H1 (cell line): ENCODE measurements around the gene SNAPIN. TPM values are rescaled to one million over a fixed set of nuclear protein-coding genes. Genes with fewer than 3 reads are reported as not detected.

ENCODE experiments used
- CHD2 ChIP-seq: IDR thresholded peaks from 2 replicates; pipeline ENCODE4 v1.6.1; 2012; ENCODE audit warnings: low read length, improper control_type of control experiment
- HDAC2 ChIP-seq, 2 experiments: fragments of 300-600 bp in 1 of 2; sonication (generic) in 1 of 2; IDR thresholded peaks; 2 replicates each; pipeline ENCODE4 v1.6.1; 2011 to 2012; ENCODE audit warnings: low read depth in 2 of 2, low read length in 2 of 2, mild to moderate bottlenecking in 2 of 2, moderate library complexity in 2 of 2, borderline replicate concordance in 1 of 2, inconsistent platforms in 1 of 2
- HDAC6 ChIP-seq: IDR thresholded peaks from one replicate; pipeline ENCODE4 v1.7.1; 2012; ENCODE audit warnings: low read depth, mild to moderate bottlenecking, inconsistent platforms, low read length, moderate library complexity
- PHF8 ChIP-seq: fragments of 200-600 bp; sonication (generic); conservative IDR thresholded peaks from 2 replicates; pipeline ENCODE4 v1.7.1; 2012; ENCODE audit warnings: low read depth, mild to moderate bottlenecking, inconsistent platforms, low read length, moderate library complexity
- POLR2AphosphoS5 ChIP-seq: IDR thresholded peaks from 2 replicates; pipeline ENCODE4 v1.6.1; 2011; ENCODE audit warnings: low read depth, low read length
- SAP30 ChIP-seq: fragments of 300-600 bp; sonication (generic); IDR thresholded peaks from 2 replicates; pipeline ENCODE4 v1.7.1; 2012; ENCODE audit warnings: low read length, moderate library complexity, mild to moderate bottlenecking, inconsistent platforms; ENCODE audit not compliant: insufficient read depth, insufficient replicate concordance
- polyA plus RNA-seq, 7 experiments: library from polyadenylated mRNA; depleted of rRNA in 3 of 7; stranded (reverse) in 5 of 7; unstranded in 2 of 7; fragments of >200 nt in 5 of 7; fragments of 200-250 nt in 2 of 7; gene quantifications; 1 replicate in 5 of 7; 2 replicates in 1 of 7; 4 replicates in 1 of 7; pipeline versions ENCODE4 v1.2.1 to v1.2.3, GENCODE V29; 2011 to 2013; ENCODE audit warnings: missing spikeins in 2 of 7, mixed read lengths in 2 of 7
- total RNA-seq: library from RNA; stranded (reverse); fragmentation: NEBNext Ultra II Directional; extraction: Animal tissue kit (Norgen Biotek cat#: 25700); gene quantifications from 2 replicates; pipeline ENCODE4 v1.2.1, GENCODE V29; 2021
- TF ChIP-seq, protein P1 (sequence below): fragments of 300-600 bp; sonication (generic); IDR thresholded peaks from 2 replicates; pipeline ENCODE4 v1.7.1; 2012; ENCODE audit warnings: low read length, moderate library complexity, mild to moderate bottlenecking, inconsistent platforms; ENCODE audit not compliant: insufficient replicate concordance
- TF ChIP-seq, protein P2 (sequence below): IDR thresholded peaks from 2 replicates; pipeline ENCODE4 v1.6.1; 2011; ENCODE audit warnings: low read length, improper control_type of control experiment

The SNAPIN gene
- total and polyA plus RNA-seq, 2 of the 8 experiments (the other 6 are each of a cell fraction or from before 2014, with no cell fraction given), result 25.7 to 31.1 TPM

- TF ChIP-seq, protein P1, sequence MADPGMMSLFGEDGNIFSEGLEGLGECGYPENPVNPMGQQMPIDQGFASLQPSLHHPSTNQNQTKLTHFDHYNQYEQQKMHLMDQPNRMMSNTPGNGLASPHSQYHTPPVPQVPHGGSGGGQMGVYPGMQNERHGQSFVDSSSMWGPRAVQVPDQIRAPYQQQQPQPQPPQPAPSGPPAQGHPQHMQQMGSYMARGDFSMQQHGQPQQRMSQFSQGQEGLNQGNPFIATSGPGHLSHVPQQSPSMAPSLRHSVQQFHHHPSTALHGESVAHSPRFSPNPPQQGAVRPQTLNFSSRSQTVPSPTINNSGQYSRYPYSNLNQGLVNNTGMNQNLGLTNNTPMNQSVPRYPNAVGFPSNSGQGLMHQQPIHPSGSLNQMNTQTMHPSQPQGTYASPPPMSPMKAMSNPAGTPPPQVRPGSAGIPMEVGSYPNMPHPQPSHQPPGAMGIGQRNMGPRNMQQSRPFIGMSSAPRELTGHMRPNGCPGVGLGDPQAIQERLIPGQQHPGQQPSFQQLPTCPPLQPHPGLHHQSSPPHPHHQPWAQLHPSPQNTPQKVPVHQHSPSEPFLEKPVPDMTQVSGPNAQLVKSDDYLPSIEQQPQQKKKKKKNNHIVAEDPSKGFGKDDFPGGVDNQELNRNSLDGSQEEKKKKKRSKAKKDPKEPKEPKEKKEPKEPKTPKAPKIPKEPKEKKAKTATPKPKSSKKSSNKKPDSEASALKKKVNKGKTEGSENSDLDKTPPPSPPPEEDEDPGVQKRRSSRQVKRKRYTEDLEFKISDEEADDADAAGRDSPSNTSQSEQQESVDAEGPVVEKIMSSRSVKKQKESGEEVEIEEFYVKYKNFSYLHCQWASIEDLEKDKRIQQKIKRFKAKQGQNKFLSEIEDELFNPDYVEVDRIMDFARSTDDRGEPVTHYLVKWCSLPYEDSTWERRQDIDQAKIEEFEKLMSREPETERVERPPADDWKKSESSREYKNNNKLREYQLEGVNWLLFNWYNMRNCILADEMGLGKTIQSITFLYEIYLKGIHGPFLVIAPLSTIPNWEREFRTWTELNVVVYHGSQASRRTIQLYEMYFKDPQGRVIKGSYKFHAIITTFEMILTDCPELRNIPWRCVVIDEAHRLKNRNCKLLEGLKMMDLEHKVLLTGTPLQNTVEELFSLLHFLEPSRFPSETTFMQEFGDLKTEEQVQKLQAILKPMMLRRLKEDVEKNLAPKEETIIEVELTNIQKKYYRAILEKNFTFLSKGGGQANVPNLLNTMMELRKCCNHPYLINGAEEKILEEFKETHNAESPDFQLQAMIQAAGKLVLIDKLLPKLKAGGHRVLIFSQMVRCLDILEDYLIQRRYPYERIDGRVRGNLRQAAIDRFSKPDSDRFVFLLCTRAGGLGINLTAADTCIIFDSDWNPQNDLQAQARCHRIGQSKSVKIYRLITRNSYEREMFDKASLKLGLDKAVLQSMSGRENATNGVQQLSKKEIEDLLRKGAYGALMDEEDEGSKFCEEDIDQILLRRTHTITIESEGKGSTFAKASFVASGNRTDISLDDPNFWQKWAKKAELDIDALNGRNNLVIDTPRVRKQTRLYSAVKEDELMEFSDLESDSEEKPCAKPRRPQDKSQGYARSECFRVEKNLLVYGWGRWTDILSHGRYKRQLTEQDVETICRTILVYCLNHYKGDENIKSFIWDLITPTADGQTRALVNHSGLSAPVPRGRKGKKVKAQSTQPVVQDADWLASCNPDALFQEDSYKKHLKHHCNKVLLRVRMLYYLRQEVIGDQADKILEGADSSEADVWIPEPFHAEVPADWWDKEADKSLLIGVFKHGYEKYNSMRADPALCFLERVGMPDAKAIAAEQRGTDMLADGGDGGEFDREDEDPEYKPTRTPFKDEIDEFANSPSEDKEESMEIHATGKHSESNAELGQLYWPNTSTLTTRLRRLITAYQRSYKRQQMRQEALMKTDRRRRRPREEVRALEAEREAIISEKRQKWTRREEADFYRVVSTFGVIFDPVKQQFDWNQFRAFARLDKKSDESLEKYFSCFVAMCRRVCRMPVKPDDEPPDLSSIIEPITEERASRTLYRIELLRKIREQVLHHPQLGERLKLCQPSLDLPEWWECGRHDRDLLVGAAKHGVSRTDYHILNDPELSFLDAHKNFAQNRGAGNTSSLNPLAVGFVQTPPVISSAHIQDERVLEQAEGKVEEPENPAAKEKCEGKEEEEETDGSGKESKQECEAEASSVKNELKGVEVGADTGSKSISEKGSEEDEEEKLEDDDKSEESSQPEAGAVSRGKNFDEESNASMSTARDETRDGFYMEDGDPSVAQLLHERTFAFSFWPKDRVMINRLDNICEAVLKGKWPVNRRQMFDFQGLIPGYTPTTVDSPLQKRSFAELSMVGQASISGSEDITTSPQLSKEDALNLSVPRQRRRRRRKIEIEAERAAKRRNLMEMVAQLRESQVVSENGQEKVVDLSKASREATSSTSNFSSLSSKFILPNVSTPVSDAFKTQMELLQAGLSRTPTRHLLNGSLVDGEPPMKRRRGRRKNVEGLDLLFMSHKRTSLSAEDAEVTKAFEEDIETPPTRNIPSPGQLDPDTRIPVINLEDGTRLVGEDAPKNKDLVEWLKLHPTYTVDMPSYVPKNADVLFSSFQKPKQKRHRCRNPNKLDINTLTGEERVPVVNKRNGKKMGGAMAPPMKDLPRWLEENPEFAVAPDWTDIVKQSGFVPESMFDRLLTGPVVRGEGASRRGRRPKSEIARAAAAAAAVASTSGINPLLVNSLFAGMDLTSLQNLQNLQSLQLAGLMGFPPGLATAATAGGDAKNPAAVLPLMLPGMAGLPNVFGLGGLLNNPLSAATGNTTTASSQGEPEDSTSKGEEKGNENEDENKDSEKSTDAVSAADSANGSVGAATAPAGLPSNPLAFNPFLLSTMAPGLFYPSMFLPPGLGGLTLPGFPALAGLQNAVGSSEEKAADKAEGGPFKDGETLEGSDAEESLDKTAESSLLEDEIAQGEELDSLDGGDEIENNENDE, result no peak
- TF ChIP-seq CHD2, result no peak
- TF ChIP-seq HDAC2 (IDR thresholded peaks at IDR 0.05; ENCODE audit: borderline replicate concordance in 1 of 2, low read depth in 2 of 2, low read length in 2 of 2), result no peak
- TF ChIP-seq POLR2AphosphoS5, result no peak
- TF ChIP-seq, protein P2, sequence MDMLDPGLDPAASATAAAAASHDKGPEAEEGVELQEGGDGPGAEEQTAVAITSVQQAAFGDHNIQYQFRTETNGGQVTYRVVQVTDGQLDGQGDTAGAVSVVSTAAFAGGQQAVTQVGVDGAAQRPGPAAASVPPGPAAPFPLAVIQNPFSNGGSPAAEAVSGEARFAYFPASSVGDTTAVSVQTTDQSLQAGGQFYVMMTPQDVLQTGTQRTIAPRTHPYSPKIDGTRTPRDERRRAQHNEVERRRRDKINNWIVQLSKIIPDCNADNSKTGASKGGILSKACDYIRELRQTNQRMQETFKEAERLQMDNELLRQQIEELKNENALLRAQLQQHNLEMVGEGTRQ, result no peak
- no peak for TF ChIP-seq HDAC6
- no peak for TF ChIP-seq SAP30
- no peak for TF ChIP-seq PHF8
Measured at GRCh38 chr1:153682730-153683129, 24.2 kb downstream of the SNAPIN start (continued).
